ENCODE results near the gene SAPCD2.

Gene SAPCD2

GRCh38 chr9:137080260-137081122 lies 10.1 kb upstream of the SAPCD2 start:
- DNase-seq, result no peak

DNA sequence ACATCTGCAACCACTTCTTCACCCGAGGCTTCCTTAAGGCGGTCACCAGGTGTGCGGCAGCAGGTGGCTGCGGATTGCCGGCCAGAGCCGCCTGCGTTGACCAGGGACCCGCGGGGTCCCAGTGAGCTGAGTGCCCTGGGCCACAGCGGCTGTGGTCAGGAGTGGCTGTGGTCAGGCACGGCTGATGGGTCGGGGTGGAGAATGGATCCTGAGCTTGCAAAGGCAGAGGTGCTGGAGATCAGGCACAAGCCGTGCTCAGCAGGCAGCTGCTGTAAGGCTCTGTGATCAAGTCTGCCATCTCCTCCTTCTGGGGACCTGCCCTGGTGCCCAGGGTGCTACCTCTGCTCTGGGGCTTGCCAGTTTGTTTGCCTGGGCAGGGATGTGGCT lies 9.0 kb upstream of the SAPCD2 start:
- DNase-seq, result no peak

DNA sequence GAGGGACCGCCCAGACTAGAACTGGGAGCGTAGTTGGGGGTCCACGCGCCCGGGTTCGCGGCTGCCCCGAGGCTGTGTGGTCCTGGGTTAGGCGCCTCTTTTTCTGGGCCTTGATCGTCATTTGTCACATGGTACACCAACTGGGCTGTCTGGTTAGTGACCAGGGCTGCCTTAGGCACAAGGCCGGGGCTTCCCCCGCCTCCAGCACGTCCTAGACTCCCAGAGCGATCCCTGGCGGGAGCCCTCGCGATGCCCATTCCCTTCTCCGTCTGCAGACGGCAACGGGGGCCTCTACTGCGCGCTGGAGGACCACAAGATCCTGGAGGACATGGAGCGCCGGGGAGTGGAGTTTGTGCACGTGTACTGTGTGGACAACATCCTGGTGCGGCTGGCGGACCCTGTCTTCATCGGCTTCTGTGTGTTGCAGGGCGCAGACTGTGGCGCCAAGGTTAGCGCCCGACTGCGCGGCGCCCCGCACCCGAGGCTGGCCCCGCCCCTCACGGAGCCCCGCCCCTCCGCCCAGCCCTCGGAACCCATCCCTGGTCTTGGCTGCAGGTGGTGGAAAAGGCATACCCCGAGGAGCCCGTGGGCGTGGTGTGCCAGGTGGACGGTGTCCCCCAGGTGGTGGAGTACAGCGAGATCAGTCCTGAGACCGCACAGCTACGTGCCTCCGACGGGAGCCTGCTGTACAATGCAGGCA lies 8.5 kb upstream of the SAPCD2 start:
- DNase-seq, result no peak

DNA sequence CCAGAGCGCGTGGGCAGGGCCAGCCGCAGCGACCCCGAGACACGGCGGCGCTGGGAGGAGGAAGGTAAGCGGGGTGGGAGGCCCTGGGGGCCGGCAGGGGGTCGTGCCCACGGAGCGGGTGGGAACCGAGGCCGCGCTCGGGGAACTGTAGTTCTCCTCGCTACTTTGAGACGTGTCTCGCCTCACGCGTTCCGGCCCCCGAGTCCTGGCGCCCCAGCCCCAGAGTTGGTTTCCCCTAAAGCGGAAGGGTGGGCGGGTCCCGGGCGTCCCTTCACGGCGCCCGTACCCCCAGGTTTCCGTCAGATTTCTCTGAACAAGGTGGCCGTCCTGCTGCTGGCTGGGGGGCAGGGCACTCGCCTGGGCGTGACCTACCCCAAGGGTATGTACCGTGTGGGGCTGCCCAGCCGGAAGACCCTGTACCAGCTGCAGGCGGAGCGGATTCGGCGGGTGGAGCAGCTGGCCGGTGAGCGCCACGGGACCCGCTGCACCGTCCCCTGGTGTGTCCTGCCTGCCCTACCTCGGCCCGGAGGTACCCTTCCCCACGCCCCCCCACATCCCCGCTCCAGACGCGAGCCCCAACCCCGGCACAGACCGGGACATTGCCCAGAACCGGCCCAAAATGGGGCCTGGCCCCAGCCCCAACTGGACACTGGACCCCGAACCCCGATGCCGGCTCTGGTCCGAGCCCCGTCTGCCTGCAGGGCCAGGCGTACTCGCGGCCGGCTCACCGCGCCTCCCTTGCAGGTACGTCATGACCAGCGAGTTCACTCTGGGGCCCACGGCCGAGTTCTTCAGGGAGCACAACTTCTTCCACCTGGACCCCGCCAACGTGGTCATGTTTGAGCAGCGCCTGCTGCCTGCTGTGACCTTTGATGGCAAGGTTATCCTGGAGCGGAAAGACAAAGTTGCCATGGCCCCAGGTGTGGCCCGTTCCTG lies 7.7 kb upstream of the SAPCD2 start:
- peak; percentile 22 for DNase-seq

GRCh38 chr9:137077010-137077747 lies 6.8 kb upstream of the SAPCD2 start, which contains the start of gene UAP1L1:
Gene UAP1L1, plus strand, starts transcription at chr9:137077517. Its CDS starts 16 bp downstream, at chr9:137077533.
- DNase-seq, result peak; percentile 31

- no peak for DNase-seq
Measured at GRCh38 chr9:137076636-137077009, 6.3 kb upstream of the SAPCD2 start.

- no peak for DNase-seq
Measured at GRCh38 chr9:137075275-137075775, 5.0 kb upstream of the SAPCD2 start.

- DNase-seq, result no peak
Measured at GRCh38 chr9:137074657-137075274, 4.4 kb upstream of the SAPCD2 start.

- no peak for DNase-seq
Measured at GRCh38 chr9:137073992-137074399, 3.6 kb upstream of the SAPCD2 start.

DNA sequence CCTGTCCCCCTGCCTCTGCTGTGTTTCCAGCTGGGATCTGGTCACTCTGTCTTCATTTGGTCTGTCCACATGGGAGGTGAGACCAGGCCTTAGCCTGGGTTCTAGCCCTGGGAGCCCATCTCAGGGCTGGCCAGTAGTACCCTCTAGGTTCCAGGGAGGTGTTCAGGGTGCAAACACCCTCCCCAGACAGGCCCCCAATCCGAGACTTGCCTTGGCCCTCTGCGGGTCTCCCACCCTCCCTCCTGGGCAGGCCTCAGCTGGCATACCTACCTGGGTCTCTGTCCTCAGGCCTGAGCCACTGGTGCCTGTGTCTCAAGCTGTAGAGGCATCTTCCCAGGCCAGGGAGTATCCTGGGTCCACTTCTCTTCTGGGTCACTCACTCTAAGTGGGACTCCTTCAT lies 925 bp upstream of the SAPCD2 start:
- no peak for DNase-seq

DNA sequence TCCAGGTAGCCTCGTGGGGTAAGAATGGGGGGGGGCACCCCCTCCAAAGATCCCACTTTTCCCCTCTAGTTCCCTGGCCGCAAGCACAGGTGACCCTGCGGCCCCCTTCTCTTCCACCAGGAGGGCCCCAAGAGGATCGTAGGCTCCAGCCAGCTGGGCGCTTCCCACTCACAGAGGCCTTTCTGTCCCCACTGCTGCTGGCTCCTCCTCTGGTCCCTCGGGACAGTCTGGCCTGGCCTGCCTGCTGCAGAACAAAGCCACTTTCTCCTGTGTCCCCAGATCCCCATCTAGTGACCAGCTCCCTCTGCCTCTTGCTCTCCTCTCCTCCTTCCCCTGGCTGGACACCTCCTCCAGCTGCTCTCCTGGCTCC lies 534 bp upstream of the SAPCD2 start:
- no peak for DNase-seq

GRCh38 chr9:137069508-137070091 lies 757 bp downstream of the SAPCD2 start:
- DNase-seq, result no peak

DNA sequence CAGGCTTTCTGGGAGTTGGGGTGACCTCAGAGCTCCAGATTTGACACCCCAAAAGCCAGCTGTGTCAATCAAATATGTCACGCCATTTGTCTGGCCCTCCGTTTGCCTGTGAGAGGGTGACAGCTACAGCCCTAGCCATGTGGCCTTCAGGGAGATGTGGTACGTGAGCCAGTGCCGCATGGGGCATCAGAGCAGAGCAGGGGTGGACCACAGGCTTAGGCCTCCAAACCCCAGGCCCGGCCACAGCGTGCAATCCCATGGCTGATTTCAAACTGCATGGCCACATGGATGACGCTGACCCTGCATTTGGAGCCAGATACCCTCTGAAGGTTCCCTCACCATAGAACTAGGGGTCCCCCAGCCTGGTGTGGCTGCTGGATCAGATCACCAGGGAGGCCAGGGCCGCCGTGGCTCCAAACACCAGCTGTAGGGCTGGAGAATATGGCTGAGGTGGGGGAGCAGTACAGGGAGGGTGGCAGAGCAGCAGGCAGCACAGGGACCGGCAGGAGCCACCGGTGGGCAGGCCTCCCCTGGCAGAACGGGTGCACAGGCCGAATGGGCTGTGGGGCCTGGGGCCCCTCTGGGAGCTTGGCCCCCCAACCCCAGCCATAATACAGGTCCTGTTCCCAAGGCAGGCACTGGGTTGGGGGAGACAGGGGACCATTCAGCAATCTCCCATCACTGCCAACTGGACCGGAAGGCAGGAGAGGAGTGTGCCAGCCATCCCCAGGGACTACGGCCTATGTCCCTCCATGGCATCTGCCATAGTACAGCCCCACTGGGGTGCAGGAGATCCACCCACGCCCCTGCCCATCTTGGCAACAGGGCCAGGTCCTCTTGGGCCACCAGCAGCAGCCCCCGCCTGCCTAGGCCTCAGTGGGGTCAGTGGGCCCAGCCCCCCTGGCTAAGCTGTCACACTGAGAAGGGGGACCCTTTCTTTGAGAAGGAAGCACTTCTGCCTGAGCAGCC lies 1.5 kb downstream of the SAPCD2 start:
- no peak for DNase-seq

DNA sequence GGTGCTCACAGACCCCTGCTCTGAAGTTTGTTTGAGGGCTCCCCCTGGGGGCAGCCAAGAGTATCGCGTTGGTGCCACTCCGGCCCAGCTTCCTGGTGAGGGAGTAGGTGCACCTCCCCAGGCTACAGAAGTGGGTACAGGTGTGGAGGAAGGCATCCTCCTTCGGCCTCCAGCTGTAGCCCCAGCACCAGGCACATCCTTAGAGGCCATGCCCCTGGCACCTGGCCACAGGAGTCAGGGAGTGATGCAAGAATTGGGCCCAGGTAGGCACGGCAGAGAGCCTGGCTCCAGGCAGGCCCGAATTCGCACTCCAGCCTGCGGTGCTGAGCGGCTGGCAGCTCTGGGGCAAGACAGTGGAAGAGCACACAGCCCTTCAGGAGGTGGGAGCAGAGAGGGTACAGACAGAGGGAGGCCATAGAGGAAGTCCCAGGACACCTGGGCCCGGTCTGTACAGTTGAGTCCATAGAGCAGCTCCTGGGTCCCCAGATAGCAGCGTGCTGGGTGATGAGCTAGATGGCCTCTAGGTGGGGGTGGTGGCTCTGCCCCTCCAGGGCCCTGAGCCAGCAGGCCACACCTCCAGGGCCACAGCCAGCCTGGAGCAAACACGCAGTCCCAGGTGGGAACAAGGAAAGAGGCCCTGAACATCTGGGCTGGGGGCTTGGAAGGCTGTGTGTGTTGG lies 2.4 kb downstream of the SAPCD2 start:
- DNase-seq, result peak; percentile 87

- no peak for DNase-seq
Measured at GRCh38 chr9:137066096-137066861, 4.1 kb downstream of the SAPCD2 start.

DNA sequence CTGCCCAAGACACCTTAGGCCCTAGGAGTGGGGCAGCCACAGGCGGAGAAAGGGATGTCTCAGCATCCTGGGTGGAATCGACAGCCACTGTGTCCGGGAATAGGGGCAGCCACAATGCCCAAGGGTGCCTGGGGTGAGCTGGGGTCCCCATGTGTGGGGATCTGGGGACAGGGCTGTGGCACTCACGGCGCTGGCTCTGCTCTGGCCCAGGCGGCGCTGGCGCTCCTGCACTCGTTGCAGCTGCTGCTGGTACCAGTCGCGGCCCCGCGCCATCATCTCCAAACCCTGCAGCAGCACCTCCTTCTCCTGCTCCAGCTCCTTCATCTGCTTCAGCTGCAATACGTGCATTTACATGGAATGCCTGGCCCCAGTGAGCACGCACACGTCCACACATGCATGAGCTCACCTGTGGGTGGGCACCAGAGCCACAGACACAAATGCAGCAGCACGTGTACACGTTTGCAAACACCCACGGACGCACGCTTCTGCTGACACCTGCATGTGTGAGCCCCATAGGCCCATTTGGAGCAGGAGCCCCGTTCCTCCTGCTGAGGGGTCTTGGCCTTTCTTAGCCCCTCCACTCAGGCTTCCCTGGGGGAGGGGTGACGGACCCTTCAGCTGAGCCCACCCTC lies 4.9 kb downstream of the SAPCD2 start:
- DNase-seq, result no peak

GRCh38 chr9:137064880-137065164 lies 5.5 kb downstream of the SAPCD2 start:
- DNase-seq, result no peak

Data from activated CD4-positive, alpha-beta T cell treated with anti-CD3 and anti-CD28 coated beads, Interleukin-2, amount 50 U/mL, for 1 hour (primary cell).